A204.1 (cell line): ENCODE results near the gene XPR1.
A peak's percentile ranks its signal among the peaks of the same experiment; 100 is the strongest.

Experiments used
- FAIRE-seq: peaks from 2 replicates; lab custom pipeline; 2012; peaks lifted over from hg19 to GRCh38; lab: Jason Lieb, UNC

XPR1 gene

DNA sequence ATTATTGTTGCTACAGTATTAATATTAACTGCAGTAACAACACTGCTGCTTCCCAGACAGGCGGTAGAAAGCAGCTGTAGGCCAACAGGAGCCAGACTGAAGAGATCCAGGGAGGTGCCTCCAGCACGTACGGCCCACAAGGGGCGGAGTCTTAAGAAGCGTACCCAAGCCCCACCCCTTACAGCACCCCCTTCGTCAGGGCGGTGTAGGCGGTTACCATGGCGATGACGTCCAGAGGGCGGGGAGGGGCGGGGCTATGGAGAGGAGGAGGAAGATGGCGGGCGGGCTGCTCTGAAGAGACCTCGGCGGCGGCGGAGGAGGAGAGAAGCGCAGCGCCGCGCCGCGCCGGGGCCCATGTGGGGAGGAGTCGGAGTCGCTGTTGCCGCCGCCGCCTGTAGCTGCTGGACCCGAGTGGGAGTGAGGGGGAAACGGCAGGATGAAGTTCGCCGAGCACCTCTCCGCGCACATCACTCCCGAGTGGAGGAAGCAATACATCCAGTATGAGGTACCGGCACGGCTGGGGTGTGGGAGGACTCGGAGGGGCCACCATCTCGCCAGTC is at the start of gene XPR1:
XPR1 (plus strand) TSS at position 257 of the 560 bp plus-strand sequence; CDS start at position 437, 180 bp downstream.
- FAIRE-seq, result peak; percentile 96

DNA sequence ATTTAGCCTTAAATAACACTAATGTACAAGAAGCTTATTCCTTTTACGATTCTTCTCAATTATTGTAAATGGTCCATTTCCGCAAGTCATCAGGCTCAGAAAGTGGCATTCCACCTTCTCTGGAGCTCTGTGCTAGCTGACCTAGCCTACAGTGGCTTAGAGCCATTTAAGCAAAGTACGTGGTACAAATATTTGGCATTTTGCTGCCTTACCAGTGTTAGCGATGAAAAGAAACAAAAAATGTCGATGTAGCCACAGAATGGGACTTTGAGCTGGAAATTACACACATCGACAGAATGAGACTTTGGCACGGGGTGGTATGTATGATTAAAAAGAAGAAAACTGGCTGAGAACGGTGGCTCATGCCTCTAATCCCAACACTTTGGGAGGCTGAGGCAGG is 47.0 kb upstream of the XPR1 start:
- no peak for FAIRE-seq

DNA sequence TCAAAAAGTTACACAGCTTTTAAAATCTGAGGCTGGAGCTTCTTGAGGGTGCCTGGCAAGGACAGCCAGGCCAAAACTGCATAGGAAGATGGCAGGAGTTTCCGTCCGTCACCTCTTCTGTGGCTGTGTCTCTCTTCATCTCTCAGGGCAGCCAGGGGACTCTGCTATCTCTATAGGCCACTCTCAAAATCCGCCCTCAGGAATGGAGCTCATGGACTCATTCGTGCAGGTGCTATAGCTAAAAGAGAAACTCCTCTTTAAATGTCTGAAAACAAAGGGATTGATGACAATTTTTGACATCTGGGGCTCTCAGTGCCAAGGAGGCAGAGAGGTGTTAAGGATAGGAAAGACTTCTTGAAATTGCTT is 45.8 kb upstream of the XPR1 start:
- FAIRE-seq, result no peak

DNA sequence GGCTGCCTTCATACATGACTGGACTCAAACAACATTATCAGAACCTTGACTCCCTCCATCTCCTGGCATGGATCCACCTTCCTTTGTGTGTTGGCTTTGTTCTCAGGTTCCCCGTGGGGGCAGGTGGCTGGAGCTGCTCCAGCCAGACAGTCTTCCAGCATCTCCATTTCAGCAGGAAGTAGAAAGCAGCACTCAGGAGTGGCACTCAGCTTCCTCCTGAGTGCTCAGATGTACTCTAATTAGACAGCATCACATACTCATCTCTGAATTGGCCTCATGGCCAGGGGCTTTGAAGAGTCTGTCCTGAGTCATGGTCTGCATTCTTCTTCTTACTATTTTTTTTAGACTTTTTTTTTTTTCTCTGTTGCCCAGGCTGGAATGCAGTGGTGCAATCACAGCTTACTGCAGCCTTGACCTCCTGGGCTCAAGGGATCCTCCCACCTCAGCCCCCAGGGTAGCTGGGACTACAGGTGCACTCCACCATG is 45.1 kb upstream of the XPR1 start:
- no peak for FAIRE-seq

- no peak for FAIRE-seq
Measured at GRCh38 chr1:180588121-180588520, 43.7 kb upstream of the XPR1 start.

- FAIRE-seq, result no peak
Measured at GRCh38 chr1:180590889-180591288, 40.9 kb upstream of the XPR1 start.

DNA sequence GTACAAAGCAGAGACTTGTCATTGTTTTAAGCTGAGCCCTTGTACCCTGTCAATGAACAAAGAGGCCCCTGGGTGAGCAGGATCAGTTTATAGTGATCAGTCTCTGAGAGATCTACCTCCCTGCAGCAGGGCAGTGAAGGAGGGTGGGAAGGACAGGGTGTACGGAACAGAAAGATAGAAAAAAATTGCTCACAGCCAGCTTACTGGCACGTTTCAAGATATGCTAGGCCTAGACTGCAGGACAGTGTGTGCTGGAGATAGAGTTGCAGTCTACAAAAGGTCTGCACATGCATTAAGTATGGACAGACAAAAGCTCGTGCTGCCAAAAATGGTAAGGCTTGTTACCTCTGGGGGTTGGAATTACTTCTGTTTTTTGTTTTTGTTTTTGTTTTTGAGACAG is 38.4 kb upstream of the XPR1 start:
- no peak for FAIRE-seq

GRCh38 chr1:180594723-180595122 is 37.1 kb upstream of the XPR1 start:
- FAIRE-seq, result no peak

GRCh38 chr1:180595966-180596365 is 35.9 kb upstream of the XPR1 start:
- FAIRE-seq, result no peak

GRCh38 chr1:180597520-180597919 is 34.3 kb upstream of the XPR1 start:
- FAIRE-seq, result no peak

DNA sequence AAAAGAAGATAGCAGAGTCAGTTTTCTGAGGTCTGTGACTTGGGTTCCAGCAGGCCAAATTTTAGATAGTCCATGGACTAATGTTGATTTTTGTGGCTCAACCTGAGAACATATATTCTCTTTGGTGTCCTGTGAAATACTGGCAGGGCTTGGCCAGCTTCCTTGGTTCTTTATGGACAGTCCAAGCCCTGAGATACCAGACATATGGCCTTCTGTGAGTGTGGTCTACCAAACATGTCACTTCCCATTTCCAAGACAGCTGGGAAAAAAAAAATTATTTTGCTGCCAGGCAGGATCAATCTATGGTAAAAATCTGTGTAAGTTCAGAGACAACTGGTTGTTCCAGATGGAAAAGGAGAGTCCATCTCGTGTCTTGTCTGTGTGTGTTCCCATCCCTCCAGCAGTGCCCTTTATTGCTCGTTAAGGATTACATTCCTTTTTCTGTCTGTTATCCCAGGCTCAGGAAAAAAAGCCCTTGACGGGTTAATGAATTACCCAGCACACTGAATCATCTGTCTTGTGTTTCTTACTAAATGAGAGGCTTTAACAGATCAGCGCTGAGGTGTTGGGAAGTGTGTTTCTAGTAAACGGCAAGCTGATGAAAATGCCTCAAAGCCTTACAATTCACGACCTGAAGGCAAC is 33.4 kb upstream of the XPR1 start:
- FAIRE-seq, result no peak

DNA sequence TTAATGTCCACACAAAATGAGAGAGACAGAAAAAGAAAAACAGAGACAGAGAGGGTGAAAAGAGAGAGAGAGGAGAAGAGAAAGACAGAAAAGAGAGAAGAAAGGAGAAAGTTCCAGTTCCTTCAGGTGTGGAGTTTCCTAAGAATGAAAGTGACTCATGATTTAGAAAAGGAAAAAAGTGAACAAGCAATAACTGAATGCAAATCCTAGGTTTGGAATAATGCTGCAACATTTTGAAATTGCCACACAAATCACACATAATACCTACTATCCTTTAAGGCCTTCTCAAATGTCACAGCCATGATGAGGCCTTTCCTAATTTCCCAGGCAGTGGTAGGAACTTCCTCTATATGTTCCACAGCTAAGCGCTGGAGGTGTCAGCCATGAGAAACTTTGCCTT is 31.5 kb upstream of the XPR1 start:
- FAIRE-seq, result no peak

DNA sequence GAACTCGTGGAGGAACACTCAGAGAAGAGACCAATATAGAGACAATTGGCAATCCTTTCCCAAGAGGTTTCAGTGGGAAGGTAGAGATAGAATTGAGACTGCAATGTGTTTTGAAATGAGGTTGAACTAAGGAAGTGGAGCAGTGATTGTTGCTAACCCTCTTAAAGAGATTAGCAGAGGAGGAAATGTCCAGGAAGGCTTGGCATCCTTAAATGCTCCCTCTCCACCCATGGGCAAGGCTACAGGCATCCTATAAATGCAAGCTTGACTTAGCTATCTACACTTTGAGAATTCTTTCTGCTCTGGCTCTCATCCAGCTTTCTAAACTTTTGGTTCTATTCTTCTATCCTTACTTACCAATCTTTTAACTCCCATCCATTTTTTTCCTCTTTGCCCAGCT is 30.3 kb upstream of the XPR1 start:
- no peak for FAIRE-seq

DNA sequence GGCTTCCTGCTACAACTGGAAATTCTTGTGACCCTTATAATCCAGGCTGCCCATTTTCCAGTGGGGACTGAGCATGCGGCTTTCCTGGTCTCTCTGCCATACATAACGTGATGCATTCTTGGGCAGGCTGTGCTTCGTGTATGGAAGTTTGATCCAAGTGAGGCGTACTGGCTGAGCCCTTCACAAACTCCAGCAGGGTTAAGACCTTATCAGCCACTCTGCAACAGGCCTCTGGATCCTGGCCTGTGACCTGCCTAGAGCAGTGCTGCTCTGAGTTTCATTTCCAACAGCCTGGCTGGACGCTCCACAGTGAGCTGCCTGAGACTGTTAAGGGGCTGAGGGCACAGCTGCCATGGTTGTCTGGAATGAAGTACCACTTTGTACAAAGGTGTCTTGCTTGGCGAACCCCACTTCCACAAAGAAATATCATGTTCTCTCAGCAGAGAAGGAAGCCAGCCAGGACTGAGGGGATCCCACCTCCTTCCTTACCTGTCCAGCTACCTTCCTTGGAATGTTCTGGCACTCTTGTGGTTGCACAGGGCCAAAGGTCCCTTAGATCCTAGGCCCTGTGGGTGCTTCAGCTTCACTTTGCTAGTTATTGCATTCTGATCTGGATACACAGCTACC is 28.5 kb upstream of the XPR1 start:
- no peak for FAIRE-seq

DNA sequence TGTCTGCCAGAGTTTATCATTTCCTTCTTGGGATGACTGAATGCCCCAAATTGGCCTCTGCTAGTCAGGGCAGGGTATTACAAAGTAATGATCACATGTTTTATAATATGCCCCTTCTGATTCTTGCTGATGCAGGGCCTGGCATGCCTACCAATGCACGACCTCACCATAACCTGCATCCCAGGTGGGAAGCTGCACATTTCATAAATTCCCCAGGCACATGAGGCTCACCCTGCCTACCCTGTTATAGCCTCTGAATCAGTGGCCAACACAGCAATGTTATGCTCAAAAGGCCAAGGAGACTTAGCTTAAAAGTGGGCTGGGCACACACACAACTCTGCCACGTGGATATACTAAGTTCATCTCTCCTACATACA is 28.0 kb upstream of the XPR1 start:
- no peak for FAIRE-seq

DNA sequence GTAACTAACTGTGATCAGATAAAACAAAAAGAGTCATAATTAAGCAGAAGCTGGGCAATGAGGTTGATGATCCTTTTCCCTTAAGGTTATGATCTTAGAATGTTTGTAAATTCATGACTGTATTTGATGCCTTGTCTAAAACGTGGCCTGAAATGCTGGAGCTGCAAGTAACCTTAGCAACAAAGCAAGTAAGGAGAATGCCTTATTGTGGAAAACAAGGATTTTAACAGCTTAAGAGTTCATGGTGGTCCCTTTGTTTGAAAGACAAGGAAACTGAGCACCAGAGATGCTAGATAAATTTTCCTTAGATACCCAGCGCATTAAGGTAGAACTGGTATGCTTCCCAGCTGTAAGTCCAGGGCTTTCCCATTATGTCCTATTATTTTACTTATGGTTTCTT is 25.7 kb upstream of the XPR1 start:
- no peak for FAIRE-seq

- FAIRE-seq, result no peak
Measured at GRCh38 chr1:180609643-180610555, 21.9 kb upstream of the XPR1 start.

GRCh38 chr1:180610556-180611015 is 21.2 kb upstream of the XPR1 start:
- no peak for FAIRE-seq

GRCh38 chr1:180611016-180611930 is 20.5 kb upstream of the XPR1 start:
- no peak for FAIRE-seq

DNA sequence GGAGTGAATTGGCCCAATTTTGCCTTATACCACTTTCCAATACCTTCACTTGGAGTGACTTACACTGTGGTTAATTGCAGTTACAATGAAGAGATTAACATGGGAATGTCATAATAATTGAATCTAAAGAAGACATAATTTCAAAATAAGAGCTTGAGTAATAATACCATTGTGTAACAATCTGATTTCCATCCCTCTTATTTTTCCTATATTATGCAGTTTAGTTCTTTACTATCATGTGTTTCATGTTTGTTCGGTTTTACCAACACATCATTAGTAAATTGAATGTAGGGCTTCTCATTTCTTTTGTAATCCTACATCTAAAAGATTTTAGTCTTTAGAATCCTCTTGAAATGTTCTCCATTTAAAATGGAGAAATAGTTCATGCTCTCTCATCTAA is 19.2 kb upstream of the XPR1 start:
- no peak for FAIRE-seq

GRCh38 chr1:180614730-180615129 is 17.1 kb upstream of the XPR1 start:
- FAIRE-seq, result no peak
